ENCODE measurements around the gene PARP3. TPM values are rescaled to one million over a fixed set of nuclear protein-coding genes. Genes with fewer than 3 reads are reported as not detected.

Gene PARP3
- total RNA-seq, 1 donor from 2014 or later, result 17.5 TPM

DNA sequence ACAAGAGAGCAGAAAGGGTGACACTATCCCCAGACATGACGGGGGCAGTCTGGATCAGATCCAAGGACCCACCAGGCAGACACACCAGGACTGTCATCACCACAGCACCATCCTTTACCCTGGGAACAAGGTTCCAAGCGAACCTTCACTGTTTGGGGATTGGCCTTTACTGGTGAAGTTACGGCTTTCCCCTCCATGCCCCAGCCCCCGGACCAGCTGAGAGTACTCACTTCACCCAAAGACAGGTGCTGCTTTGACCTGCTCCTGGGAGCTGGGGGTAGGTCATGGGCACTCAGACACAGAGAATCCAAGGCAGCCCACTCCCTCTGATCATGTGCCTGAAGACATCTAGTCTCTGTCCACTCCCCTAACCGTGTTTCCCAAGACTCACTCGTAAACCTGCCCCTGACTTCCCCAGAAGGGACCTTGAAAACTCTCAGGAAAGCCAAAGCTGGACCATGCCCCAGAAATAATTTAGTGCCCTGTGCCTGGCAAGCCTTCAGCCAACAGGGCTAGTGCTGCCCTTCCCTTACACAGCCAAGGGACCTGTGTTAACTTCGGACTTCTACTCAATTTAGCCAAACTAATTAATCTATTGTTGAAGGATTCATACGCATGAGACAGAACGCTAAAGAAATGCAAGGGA lies 3.3 kb upstream of the PARP3 start:
- Mint-ChIP-seq H3K36me3 (ENCODE audit: low read depth) (peaks cover 46% of the 10 kb centered on the region), H3K27me3 (no peaks in the 10 kb centered on the region), H3K4me3 (peak overlapping the region; percentile 51), H3K9me3 (no peaks in the 10 kb centered on the region), H3K27ac (peak overlapping the region; percentile 1), H3K4me1 (peaks cover 26% of the 10 kb centered on the region)
- peak; percentile 56 for DNase-seq
- intact Hi-C loops (cut with micrococcal nuclease), result no loop called here

GRCh38 chr3:51940648-51941462 lies 1.3 kb upstream of the PARP3 start:
- peaks cover 34% of the 10 kb centered on the region for H3K36me3 Mint-ChIP-seq (ENCODE audit: low read depth)

DNA sequence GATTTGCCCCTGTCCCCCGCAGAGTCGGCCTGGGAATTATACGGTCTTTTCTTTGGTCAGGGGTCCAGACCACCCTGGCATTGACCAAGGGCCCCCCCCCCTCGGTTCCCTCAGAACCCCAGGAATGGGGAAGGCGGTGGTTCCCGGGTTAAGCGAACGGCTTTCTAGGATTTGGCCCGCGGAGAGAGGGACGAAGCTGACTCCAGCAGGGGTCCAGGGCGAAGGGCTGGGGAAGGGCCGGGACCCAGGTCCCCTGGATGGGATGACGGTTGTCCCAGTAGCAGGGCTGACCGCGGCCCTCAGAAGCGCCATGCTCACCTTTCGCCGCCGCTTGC lies 733 bp upstream of the PARP3 start:
- Mint-ChIP-seq H3K4me1 (peaks cover 26% of the 10 kb centered on the region), H3K27ac (peak overlapping the region; percentile 53)
- intact Hi-C loops (cut with micrococcal nuclease), result loop anchor here (5.0 kb wide), 2 partner anchors 404 to 439 kb away; partner anchors contain the start of genes DCAF1 and RAD54L2

More at GRCh38 chr3:51940648-51941462, 1.3 kb upstream of the PARP3 start:
- no peak for DNase-seq
- H3K27ac Mint-ChIP-seq, result peak overlapping the region; percentile 53
- intact Hi-C loops (cut with micrococcal nuclease), result loop anchor here (5.0 kb wide), 2 partner anchors 404 to 439 kb away; partner anchors contain the start of genes DCAF1 and RAD54L2
- peak overlapping the region; percentile 85 for H3K4me3 Mint-ChIP-seq
- H3K27me3 Mint-ChIP-seq, result no peaks in the 10 kb centered on the region
- H3K9me3 Mint-ChIP-seq, result no peaks in the 10 kb centered on the region
- H3K4me1 Mint-ChIP-seq, result peaks cover 26% of the 10 kb centered on the region

GRCh38 chr3:51942603-51943450 lies 664 bp downstream of the PARP3 start:
- peaks cover 24% of the 10 kb centered on the region for H3K4me1 Mint-ChIP-seq
- peak overlapping the region; percentile 91 for H3K27ac Mint-ChIP-seq
- DNase-seq, result peak; percentile 89
- H3K9me3 Mint-ChIP-seq, result no peaks in the 10 kb centered on the region
- H3K4me3 Mint-ChIP-seq, result peak overlapping the region; percentile 85
- no peaks in the 10 kb centered on the region for H3K27me3 Mint-ChIP-seq
- intact Hi-C loops (cut with micrococcal nuclease), result loop anchor here (1.0 to 5.0 kb wide), 11 partner anchors 25 to 441 kb away; partner anchors contain the start of genes ABHD14B, ACY1, DCAF1 and POC1A
- H3K36me3 Mint-ChIP-seq (ENCODE audit: low read depth), result peaks cover 18% of the 10 kb centered on the region

More for the DNA sequence above, 733 bp upstream of the PARP3 start:
- no peaks in the 10 kb centered on the region for H3K27me3 Mint-ChIP-seq
- H3K9me3 Mint-ChIP-seq, result no peaks in the 10 kb centered on the region
- peaks cover 30% of the 10 kb centered on the region for H3K36me3 Mint-ChIP-seq (ENCODE audit: low read depth)
- no peak for DNase-seq
- H3K4me3 Mint-ChIP-seq, result peak overlapping the region; percentile 85

DNA sequence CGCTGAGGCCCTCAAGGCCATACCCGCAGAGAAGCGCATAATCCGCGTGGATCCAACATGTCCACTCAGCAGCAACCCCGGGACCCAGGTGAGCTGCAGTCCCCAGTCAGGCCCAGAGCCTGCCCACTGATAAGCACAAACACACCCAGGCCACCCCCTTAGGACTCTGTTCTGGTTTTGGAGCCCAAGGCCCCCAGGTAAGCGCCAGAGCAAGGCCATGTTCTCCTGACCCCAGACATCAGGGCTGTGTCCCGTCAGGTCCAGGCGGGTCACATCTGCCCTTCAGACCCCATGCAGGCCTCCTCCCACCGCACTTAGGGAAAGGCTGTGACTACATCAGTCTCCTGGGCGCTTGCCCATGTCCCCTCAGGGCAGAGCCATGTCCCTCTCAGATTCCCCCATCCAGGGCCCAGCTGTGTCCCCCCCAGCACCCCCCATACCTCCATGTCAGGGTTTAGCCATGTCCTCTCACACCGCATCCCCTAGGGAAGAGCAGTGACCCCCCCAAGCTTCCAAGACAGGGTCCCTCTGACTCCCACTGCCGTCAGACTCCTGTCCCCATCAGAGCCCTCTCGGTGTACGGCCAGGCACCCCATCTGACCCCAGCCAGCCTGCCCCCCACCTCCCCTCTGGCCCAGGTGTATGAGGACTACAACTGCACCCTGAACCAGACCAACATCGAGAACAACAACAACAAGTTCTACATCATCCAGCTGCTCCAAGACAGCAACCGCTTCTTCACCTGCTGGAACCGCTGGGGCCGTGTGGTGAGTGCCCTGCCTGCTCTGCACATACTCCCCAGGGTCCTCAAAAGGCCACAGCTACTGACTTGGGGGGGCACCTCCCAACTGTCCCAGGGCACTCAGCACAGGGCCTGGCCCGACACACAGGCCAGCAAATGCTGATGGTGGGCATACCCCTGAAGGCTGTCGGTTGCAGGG lies 1.6 kb downstream of the PARP3 start:
- no peak overlapping the region for H3K27ac Mint-ChIP-seq
- no peak for DNase-seq
- intact Hi-C loops (cut with micrococcal nuclease), result loop anchor here (2.0 to 5.0 kb wide), 3 partner anchors 179 to 441 kb away; partner anchors contain the start of genes DCAF1 and RAD54L2
- no peak overlapping the region for H3K4me3 Mint-ChIP-seq
- no peaks in the 10 kb centered on the region for H3K9me3 Mint-ChIP-seq
- H3K27me3 Mint-ChIP-seq, result no peaks in the 10 kb centered on the region
- peaks cover 16% of the 10 kb centered on the region for H3K36me3 Mint-ChIP-seq (ENCODE audit: low read depth)
- peaks cover 21% of the 10 kb centered on the region for H3K4me1 Mint-ChIP-seq

DNA sequence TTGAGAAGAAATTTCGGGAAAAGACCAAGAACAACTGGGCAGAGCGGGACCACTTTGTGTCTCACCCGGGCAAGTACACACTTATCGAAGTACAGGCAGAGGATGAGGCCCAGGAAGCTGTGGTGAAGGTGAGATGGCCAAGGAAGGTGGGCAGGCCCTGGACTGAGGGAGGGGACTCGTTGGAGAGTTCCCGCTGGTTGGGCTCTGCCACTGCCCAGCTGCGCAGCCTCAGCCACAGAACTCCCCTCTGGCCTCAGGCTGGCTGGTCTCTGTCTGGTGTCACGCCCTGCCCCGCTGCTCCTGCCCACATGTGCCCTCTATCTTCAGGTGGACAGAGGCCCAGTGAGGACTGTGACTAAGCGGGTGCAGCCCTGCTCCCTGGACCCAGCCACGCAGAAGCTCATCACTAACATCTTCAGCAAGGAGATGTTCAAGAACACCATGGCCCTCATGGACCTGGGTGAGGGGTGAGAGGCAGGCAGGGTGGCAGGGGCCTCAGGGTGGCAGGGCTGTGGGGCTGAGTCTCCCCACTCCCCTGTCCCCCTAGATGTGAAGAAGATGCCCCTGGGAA lies 2.4 kb downstream of the PARP3 start:
- Mint-ChIP-seq H3K27ac (no peak overlapping the region), H3K4me3 (no peak overlapping the region), H3K9me3 (no peaks in the 10 kb centered on the region), H3K27me3 (no peaks in the 10 kb centered on the region), H3K4me1 (peaks cover 15% of the 10 kb centered on the region), H3K36me3 (ENCODE audit: low read depth) (peaks cover 11% of the 10 kb centered on the region)
- intact Hi-C loops (cut with micrococcal nuclease), result loop anchor here (5.0 kb wide), 2 partner anchors 407 to 442 kb away; partner anchors contain the start of genes DCAF1 and RAD54L2
- no peak for DNase-seq

- Mint-ChIP-seq H3K36me3 (ENCODE audit: low read depth) (peaks cover 10% of the 10 kb centered on the region), H3K4me3 (no peak overlapping the region), H3K9me3 (no peaks in the 10 kb centered on the region), H3K27me3 (no peaks in the 10 kb centered on the region), H3K4me1 (peaks cover 14% of the 10 kb centered on the region), H3K27ac (no peak overlapping the region)
- no peak for DNase-seq
- intact Hi-C loops (cut with micrococcal nuclease), result no loop called here
Measured at GRCh38 chr3:51945031-51945840, 3.1 kb downstream of the PARP3 start.

GRCh38 chr3:51945926-51946705 lies 4.0 kb downstream of the PARP3 start:
- Mint-ChIP-seq H3K27me3 (no peaks in the 10 kb centered on the region), H3K4me1 (peaks cover 5% of the 10 kb centered on the region)
- intact Hi-C loops (cut with micrococcal nuclease), result no loop called here

GRCh38 chr3:51946796-51947195 lies 4.6 kb downstream of the PARP3 start:
- H3K4me3 Mint-ChIP-seq, result no peak overlapping the region
- H3K4me1 Mint-ChIP-seq, result peaks cover 4% of the 10 kb centered on the region
- peaks cover 3% of the 10 kb centered on the region for H3K36me3 Mint-ChIP-seq (ENCODE audit: low read depth)
- DNase-seq, result no peak
- H3K27ac Mint-ChIP-seq, result no peak overlapping the region
- no peaks in the 10 kb centered on the region for H3K9me3 Mint-ChIP-seq
- H3K27me3 Mint-ChIP-seq, result no peaks in the 10 kb centered on the region
- intact Hi-C loops (cut with micrococcal nuclease), result no loop called here

More at GRCh38 chr3:51945926-51946705, 4.0 kb downstream of the PARP3 start:
- Mint-ChIP-seq H3K27ac (no peak overlapping the region), H3K36me3 (ENCODE audit: low read depth) (peaks cover 3% of the 10 kb centered on the region), H3K4me3 (no peak overlapping the region), H3K9me3 (no peaks in the 10 kb centered on the region)
- DNase-seq, result no peak

DNA sequence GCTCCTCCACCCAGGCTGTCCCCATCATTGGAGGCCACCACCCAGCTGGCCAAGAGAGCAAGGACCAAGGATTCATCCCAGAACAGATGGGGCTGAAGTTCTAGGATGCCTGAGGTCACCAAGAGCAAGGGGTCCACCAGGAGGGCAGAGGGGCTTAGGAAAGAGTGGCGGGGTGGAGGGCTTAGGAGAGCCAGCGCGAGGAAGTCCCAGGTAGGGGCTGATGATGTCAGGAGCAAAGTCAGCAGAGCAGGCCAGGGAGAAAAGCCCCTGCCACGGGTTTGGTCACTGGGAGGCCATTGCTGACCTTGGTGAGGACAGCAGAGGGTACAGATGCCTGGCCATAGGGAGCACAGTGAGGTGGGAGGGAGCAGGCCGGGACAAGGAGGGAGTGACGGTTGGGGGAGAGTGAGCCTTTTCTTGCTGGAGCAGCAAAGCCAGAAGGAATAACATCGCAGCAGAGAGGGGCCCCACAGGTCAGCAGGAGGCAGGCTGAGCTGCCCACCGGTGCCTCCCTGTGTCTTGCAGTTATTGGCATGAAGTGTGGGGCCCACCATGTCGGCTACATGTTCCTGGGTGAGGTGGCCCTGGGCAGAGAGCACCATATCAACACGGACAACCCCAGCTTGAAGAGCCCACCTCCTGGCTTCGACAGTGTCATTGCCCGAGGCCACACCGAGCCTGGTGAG lies 5.2 kb downstream of the PARP3 start:
- Mint-ChIP-seq H3K27ac (no peak overlapping the region), H3K36me3 (ENCODE audit: low read depth) (peaks cover 3% of the 10 kb centered on the region), H3K4me1 (peaks cover 4% of the 10 kb centered on the region), H3K4me3 (no peak overlapping the region), H3K9me3 (no peaks in the 10 kb centered on the region), H3K27me3 (no peaks in the 10 kb centered on the region)
- intact Hi-C loops (cut with micrococcal nuclease), result no loop called here
- no peak for DNase-seq

- Mint-ChIP-seq H3K9me3 (no peaks in the 10 kb centered on the region), H3K27me3 (peaks cover 3% of the 10 kb centered on the region), H3K36me3 (ENCODE audit: low read depth) (peaks cover 3% of the 10 kb centered on the region), H3K27ac (no peak overlapping the region), H3K4me1 (peaks cover 1% of the 10 kb centered on the region), H3K4me3 (no peak overlapping the region)
- DNase-seq, result no peak
- intact Hi-C loops (cut with micrococcal nuclease), result no loop called here
Measured at GRCh38 chr3:51948016-51948580, 5.9 kb downstream of the PARP3 start.
